ENCODE data around the gene KCTD3. TPM values are rescaled to one million over a fixed set of nuclear protein-coding genes. Genes with fewer than 3 reads are reported as not detected.

Gene KCTD3
- total RNA-seq, 2 experiments from 2014 or later: 1.5 TPM

GRCh38 chr1:215606564-215607168 lies 39.6 kb downstream of the KCTD3 start:
- CTCF ChIA-PET: no interaction called here
- intact Hi-C loops (cut with micrococcal nuclease): no loop called here

GRCh38 chr1:215607412-215607811 lies 40.3 kb downstream of the KCTD3 start:
- ATAC-seq: no peak
- DNase-seq: no peak
- no peak overlapping the region for H3K27ac Mint-ChIP-seq
- CTCF ChIA-PET: no interaction called here
- TF ChIP-seq CTCF (IDR thresholded peaks at IDR 0.05): no peak
- H3K36me3 Mint-ChIP-seq (ENCODE audit: low read depth): no peaks in the 10 kb centered on the region
- POLR2A ChIA-PET: no interaction called here
- no peaks in the 10 kb centered on the region for H3K4me1 Mint-ChIP-seq (ENCODE audit: low read depth)
- H3K27me3 Mint-ChIP-seq: no peaks in the 10 kb centered on the region
- intact Hi-C loops (cut with micrococcal nuclease): no loop called here
- no peaks in the 10 kb centered on the region for H3K9me3 Mint-ChIP-seq
- no peak overlapping the region for H3K4me3 Mint-ChIP-seq

More at GRCh38 chr1:215606564-215607168, 39.6 kb downstream of the KCTD3 start:
- POLR2A ChIA-PET: no interaction called here
- TF ChIP-seq CTCF (IDR thresholded peaks at IDR 0.05): peak; percentile 50
- Mint-ChIP-seq H3K27ac (no peak overlapping the region), H3K9me3 (no peaks in the 10 kb centered on the region), H3K27me3 (no peaks in the 10 kb centered on the region), H3K4me1 (ENCODE audit: low read depth) (no peaks in the 10 kb centered on the region), H3K4me3 (no peak overlapping the region), H3K36me3 (ENCODE audit: low read depth) (no peaks in the 10 kb centered on the region)
- ATAC-seq (no peak), DNase-seq (no peak)

DNA sequence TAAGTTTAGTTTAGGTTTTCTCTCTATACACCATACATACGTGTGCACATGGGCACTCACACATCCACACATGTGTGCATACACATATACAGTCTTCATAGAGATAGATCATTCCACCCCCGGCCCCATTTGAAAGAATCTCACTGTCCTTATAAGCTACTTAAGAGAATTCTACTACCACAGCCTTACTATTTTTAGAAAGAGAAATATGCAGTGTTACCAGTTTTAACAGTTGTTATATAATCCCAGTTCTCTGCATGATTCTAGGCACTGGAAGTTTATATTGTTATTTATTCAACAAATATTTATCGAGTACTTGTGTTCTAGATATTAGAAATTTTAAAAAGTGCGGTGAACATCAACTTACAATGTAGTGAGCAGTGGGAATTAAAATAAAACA lies 41.5 kb downstream of the KCTD3 start:
- H3K27ac Mint-ChIP-seq: no peak overlapping the region
- intact Hi-C loops (cut with micrococcal nuclease): no loop called here

GRCh38 chr1:215612391-215612790 lies 45.3 kb downstream of the KCTD3 start:
- CTCF ChIA-PET: no interaction called here
- Mint-ChIP-seq H3K9me3 (no peaks in the 10 kb centered on the region), H3K4me3 (no peak overlapping the region), H3K36me3 (ENCODE audit: low read depth) (no peaks in the 10 kb centered on the region), H3K27me3 (no peaks in the 10 kb centered on the region), H3K4me1 (ENCODE audit: low read depth) (no peaks in the 10 kb centered on the region), H3K27ac (no peak overlapping the region)
- POLR2A ChIA-PET: no interaction called here
- intact Hi-C loops (cut with micrococcal nuclease): no loop called here
- no peak for DNase-seq
- ATAC-seq: no peak
- TF ChIP-seq CTCF (IDR thresholded peaks at IDR 0.05): no peak

More for the DNA sequence above, 41.5 kb downstream of the KCTD3 start:
- no peak for TF ChIP-seq CTCF (IDR thresholded peaks at IDR 0.05)
- H3K9me3 Mint-ChIP-seq: no peaks in the 10 kb centered on the region
- DNase-seq (no peak), ATAC-seq (no peak)
- H3K27me3 Mint-ChIP-seq: no peaks in the 10 kb centered on the region
- no peaks in the 10 kb centered on the region for H3K36me3 Mint-ChIP-seq (ENCODE audit: low read depth)
- CTCF ChIA-PET: no interaction called here
- POLR2A ChIA-PET: no interaction called here
- no peaks in the 10 kb centered on the region for H3K4me1 Mint-ChIP-seq (ENCODE audit: low read depth)
- no peak overlapping the region for H3K4me3 Mint-ChIP-seq

DNA sequence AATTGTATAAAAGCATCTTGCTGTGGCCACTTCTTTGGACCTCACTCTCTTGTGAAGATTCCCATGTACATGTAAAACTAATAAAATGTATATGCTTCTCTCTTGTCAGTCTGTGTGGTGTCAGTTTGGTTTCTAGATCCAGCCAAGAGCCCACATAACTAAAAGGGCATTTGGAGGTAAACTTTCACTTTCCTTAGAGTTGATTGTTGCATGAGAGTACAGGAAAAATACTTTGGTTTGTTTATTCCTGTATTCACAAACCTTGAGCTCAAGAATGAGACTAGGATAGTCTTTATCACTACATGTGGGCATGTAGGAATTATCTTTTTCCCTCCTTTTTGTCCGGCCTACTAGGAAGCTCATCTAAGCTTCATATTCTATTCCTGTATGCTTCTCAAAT lies 50.9 kb downstream of the KCTD3 start:
- ChIA-PET POLR2A (no interaction called here), CTCF (no interaction called here)
- ATAC-seq (no peak), DNase-seq (no peak)
- no peaks in the 10 kb centered on the region for H3K27me3 Mint-ChIP-seq
- no peak overlapping the region for H3K4me3 Mint-ChIP-seq
- no peak for TF ChIP-seq CTCF (IDR thresholded peaks at IDR 0.05)
- no peak overlapping the region for H3K27ac Mint-ChIP-seq
- intact Hi-C loops (cut with micrococcal nuclease): no loop called here
- peaks cover 4% of the 10 kb centered on the region for H3K36me3 Mint-ChIP-seq (ENCODE audit: low read depth)
- no peaks in the 10 kb centered on the region for H3K4me1 Mint-ChIP-seq (ENCODE audit: low read depth)
- no peaks in the 10 kb centered on the region for H3K9me3 Mint-ChIP-seq

All from activated CD8-positive, alpha-beta T cell treated with anti-CD3 and anti-CD28 coated beads for 36 hours (primary cell).